GM12878 (cell line): ENCODE measurements around the gene TTR. TPM values are rescaled to one million over a fixed set of nuclear protein-coding genes. Genes with fewer than 3 reads are reported as not detected.

ENCODE experiments used
- ATAC-seq: fragments of 200-7000 bp; cut with Tn5 transposase; 3 replicates; pipeline ENCODE4 v1.9.1; 2020; ENCODE audit warnings: mild to moderate bottlenecking, moderate library complexity
- BruUV-seq: library from RNA; stranded (reverse); fragments of 400-500 nt; replicated peaks from 2 replicates; lab custom pipeline; 2021; lab: Mats Ljungman, UMichigan
- CTCF ChIA-PET: fragments of 300-600 bp; sonication (Branson Sonifier 250); formaldehyde crosslinking; extraction: SDS; loops from one replicate; lab custom pipeline; 2021; ENCODE audit warnings: inconsistent platforms; lab: Yijun Ruan, JAX
- POLR2A ChIA-PET: fragments of 350-600 bp; formaldehyde crosslinking; extraction: SDS; loops from one replicate; lab custom pipeline; 2021; ENCODE audit warnings: inconsistent platforms; lab: Charles Lee
- RAD21 ChIA-PET: fragments of 300-600 bp; sonication (Branson Sonifier 250); formaldehyde crosslinking; loops from one replicate; lab custom pipeline; 2023; ENCODE audit warnings: antibody characterized with exemption; ENCODE audit not compliant: unreplicated experiment; lab: Charles Lee
- SMC1A ChIA-PET: fragments of 300-600 bp; sonication (Branson Sonifier 250); formaldehyde crosslinking; loops from one replicate; lab custom pipeline; 2023; ENCODE audit not compliant: unreplicated experiment, uncharacterized antibody; lab: Charles Lee
- DNase-seq: peaks from one replicate; pipeline ENCODE4 v3.0.0-alpha.2; 2011; ENCODE audit warnings: low read depth, low spot score
- FAIRE-seq: peaks from 3 replicates; lab custom pipeline; 2011; peaks lifted over from hg19 to GRCh38; lab: Jason Lieb, UNC
- H2AFZ ChIP-seq: 2 replicates; pipeline ENCODE4 v1.6.0; 2011; ENCODE audit warnings: low read depth, low read length, control low read depth; ENCODE audit not compliant: control insufficient read depth
- H3K27ac ChIP-seq: 2 replicates; pipeline ENCODE4 v1.5.1; 2011; ENCODE audit warnings: control low read depth; ENCODE audit not compliant: control insufficient read depth, insufficient read depth
- H3K27me3 ChIP-seq, 2 experiments: replicated peaks in 1 of 2; 2 replicates each; pipeline versions ENCODE4 v1.6.0 to v1.6.1; 2011; ENCODE audit warnings: low read length in 1 of 2; ENCODE audit not compliant: control insufficient read depth in 2 of 2, insufficient read depth in 2 of 2
- H3K36me3 ChIP-seq, 2 experiments: 2 replicates each; pipeline ENCODE4 v1.5.1; 2011; ENCODE audit warnings: low read length in 1 of 2; ENCODE audit not compliant: control insufficient read depth in 2 of 2, insufficient read depth in 2 of 2
- H3K4me1 ChIP-seq: 2 replicates; pipeline ENCODE4 v1.6.1; 2011; ENCODE audit warnings: mild to moderate bottlenecking, low read length, moderate library complexity, mixed read lengths; ENCODE audit not compliant: control insufficient read depth, insufficient read depth
- H3K4me2 ChIP-seq: 2 replicates; pipeline ENCODE4 v1.6.0; 2011; ENCODE audit warnings: control low read depth; ENCODE audit not compliant: control insufficient read depth, insufficient read depth
- H3K4me3 ChIP-seq: fragments of 200-600 bp; sonication (generic); 2 replicates; pipeline ENCODE4 v1.5.1; 2016
- H3K79me2 ChIP-seq: 2 replicates; pipeline ENCODE4 v1.6.0; 2011; ENCODE audit warnings: low read length; ENCODE audit not compliant: control insufficient read depth, insufficient read depth
- H3K9ac ChIP-seq: 2 replicates; pipeline ENCODE4 v1.8.0; 2011; ENCODE audit warnings: low read length, control low read depth, mixed read lengths; ENCODE audit not compliant: control insufficient read depth, insufficient read depth
- H3K9me3 ChIP-seq: replicated peaks from 3 replicates; pipeline ENCODE4 v1.5.1; 2011; ENCODE audit warnings: mild to moderate bottlenecking, low read length; ENCODE audit not compliant: control insufficient read depth, insufficient read depth
- H4K20me1 ChIP-seq: 2 replicates; pipeline ENCODE4 v1.6.0; 2011; ENCODE audit not compliant: control insufficient read depth, insufficient read depth
- BHLHE40 ChIP-seq, 2 experiments: fragments of 450-650 bp in 1 of 2; IDR thresholded peaks; 2 replicates each; pipeline ENCODE4 v1.6.1; 2011 to 2017; ENCODE audit warnings: low read depth in 2 of 2, borderline replicate concordance in 1 of 2, improper control_type of control experiment in 1 of 2, low read length in 1 of 2, mild to moderate bottlenecking in 1 of 2
- E2F8 ChIP-seq: fragments of 450-650 bp; IDR thresholded peaks from 2 replicates; pipeline ENCODE4 v1.6.1; 2018; ENCODE audit warnings: mild to moderate bottlenecking, low read depth, moderate library complexity; ENCODE audit not compliant: partially characterized antibody
- NFYB ChIP-seq: IDR thresholded peaks from 2 replicates; pipeline ENCODE4 v1.6.1; 2011; ENCODE audit warnings: low read depth, mild to moderate bottlenecking, low read length, improper control_type of control experiment, moderate library complexity; ENCODE audit not compliant: insufficient read depth
- POLR2AphosphoS5 ChIP-seq: IDR thresholded peaks from 2 replicates; pipeline ENCODE4 v1.6.1; 2011; ENCODE audit warnings: mild to moderate bottlenecking, low read length, inconsistent platforms
- SMAD5 ChIP-seq: IDR thresholded peaks from 2 replicates; pipeline ENCODE4 v1.6.1; 2016; ENCODE audit warnings: antibody characterized with exemption, low read depth
- SRF ChIP-seq, 2 experiments: IDR thresholded peaks; 2 replicates each; pipeline ENCODE4 v1.6.1; 2011; ENCODE audit warnings: low read depth in 2 of 2, low read length in 2 of 2, mild to moderate bottlenecking in 1 of 2, moderate library complexity in 1 of 2
- SUZ12 ChIP-seq: fragments of 200-600 bp; sonication (generic); IDR thresholded peaks from one replicate; pipeline ENCODE4 v1.6.1; 2018; ENCODE audit warnings: antibody characterized with exemption, mild to moderate bottlenecking; ENCODE audit not compliant: unreplicated experiment
- whole genome bisulfite sequencing: methylation state at CpG from one replicate; pipeline ENCODE4 v1.1.6; 2016; ENCODE audit warnings: low lambda C conversion rate; ENCODE audit not compliant: insufficient replicate concordance, insufficient coverage; ENCODE audit errors: missing lambda C conversion rate; 5-methylcytosine and 5-hydroxymethylcytosine counted together
- in situ Hi-C: fragments of 300-500 bp; cut with MboI; formaldehyde crosslinking; loops from 9 replicates; pipeline ENCODE4 v1.14.3; 2018; ENCODE audit warnings: mixed read lengths
- intact Hi-C: fragments of 100-400 bp; cut with micrococcal nuclease; formaldehyde crosslinking; loops from one replicate; pipeline ENCODE4 v1.14.2; 2022; ENCODE audit not compliant: unreplicated experiment
- polyA plus RNA-seq, 11 experiments: library from polyadenylated mRNA; depleted of rRNA in 4 of 11; unstranded in 6 of 11; stranded (reverse) in 5 of 11; fragments of >200 nt; fragmentation: Nextera tagmentation in 4 of 11; fragmentation: Illumina TruSeq in 1 of 11; extraction: Ambion mirVana in 4 of 11; extraction: Trizol in 1 of 11; gene quantifications; 1 replicate in 1 of 11; 2 replicates in 10 of 11; pipeline versions ENCODE4 v1.2.1 to v1.2.3, GENCODE V29; 2011 to 2016; ENCODE audit warnings: inconsistent platforms in 2 of 11, missing spikeins in 2 of 11, low read depth in 1 of 11
- total RNA-seq, 4 experiments: library from RNA; depleted of rRNA in 3 of 4; stranded (reverse); fragments of >200 nt in 3 of 4; fragmentation: Illumina TruSeq in 1 of 4; extraction: Trizol in 1 of 4; gene quantifications; 2 replicates each; pipeline versions ENCODE4 v1.2.1 to v1.2.3, GENCODE V29; 2013 to 2021
- TF ChIP-seq, protein P1 (sequence below): fragments of 150-350 bp; IDR thresholded peaks from 2 replicates; pipeline ENCODE4 v1.6.1; 2016; ENCODE audit warnings: low read depth, low read length

Gene TTR
- total and polyA plus RNA-seq, 10 of the 15 experiments (the other 5 are each of a cell fraction or from before 2014, with no cell fraction given) = 0.05 to 1.2 TPM; not detected in 8

GRCh38 chr18:31578126-31578525, 13.6 kb upstream of the TTR start:
- ChIA-PET POLR2A (no interaction called here), SMC1A (interaction anchor here (1.1 to 1.8 kb wide), 2 partner anchors 8 to 17 kb away, joined by 4 to 6 read pairs; no protein-coding TSS in a partner anchor), CTCF (interaction anchor here (1.0 to 2.3 kb wide), 3 partner anchors 32 to 145 kb away, joined by 3 to 14 read pairs (median 4); no protein-coding TSS in a partner anchor), RAD21 (no interaction called here)
- H3K9me3 ChIP-seq = no peaks in the 10 kb centered on the region
- H2AFZ ChIP-seq = no peak overlapping the region
- DNase-seq (no peak), FAIRE-seq (no peak), ATAC-seq (no peak)
- H3K4me2 ChIP-seq = no peak overlapping the region
- H3K4me1 ChIP-seq = peaks cover 6% of the 10 kb centered on the region
- H3K27ac ChIP-seq = no peak overlapping the region
- BruUV-seq = no TSS peak
- 64% methylated on average over 4 of the region's 4 CpGs for WGBS
- H3K9ac ChIP-seq = no peak overlapping the region
- no peaks in the 10 kb centered on the region for H4K20me1 ChIP-seq
- H3K4me3 ChIP-seq = no peak overlapping the region
- intact Hi-C loops (no loop called here), in situ Hi-C loops (no loop called here)
- H3K36me3 ChIP-seq = no peaks in the 10 kb centered on the region
- TF ChIP-seq, protein P1, sequence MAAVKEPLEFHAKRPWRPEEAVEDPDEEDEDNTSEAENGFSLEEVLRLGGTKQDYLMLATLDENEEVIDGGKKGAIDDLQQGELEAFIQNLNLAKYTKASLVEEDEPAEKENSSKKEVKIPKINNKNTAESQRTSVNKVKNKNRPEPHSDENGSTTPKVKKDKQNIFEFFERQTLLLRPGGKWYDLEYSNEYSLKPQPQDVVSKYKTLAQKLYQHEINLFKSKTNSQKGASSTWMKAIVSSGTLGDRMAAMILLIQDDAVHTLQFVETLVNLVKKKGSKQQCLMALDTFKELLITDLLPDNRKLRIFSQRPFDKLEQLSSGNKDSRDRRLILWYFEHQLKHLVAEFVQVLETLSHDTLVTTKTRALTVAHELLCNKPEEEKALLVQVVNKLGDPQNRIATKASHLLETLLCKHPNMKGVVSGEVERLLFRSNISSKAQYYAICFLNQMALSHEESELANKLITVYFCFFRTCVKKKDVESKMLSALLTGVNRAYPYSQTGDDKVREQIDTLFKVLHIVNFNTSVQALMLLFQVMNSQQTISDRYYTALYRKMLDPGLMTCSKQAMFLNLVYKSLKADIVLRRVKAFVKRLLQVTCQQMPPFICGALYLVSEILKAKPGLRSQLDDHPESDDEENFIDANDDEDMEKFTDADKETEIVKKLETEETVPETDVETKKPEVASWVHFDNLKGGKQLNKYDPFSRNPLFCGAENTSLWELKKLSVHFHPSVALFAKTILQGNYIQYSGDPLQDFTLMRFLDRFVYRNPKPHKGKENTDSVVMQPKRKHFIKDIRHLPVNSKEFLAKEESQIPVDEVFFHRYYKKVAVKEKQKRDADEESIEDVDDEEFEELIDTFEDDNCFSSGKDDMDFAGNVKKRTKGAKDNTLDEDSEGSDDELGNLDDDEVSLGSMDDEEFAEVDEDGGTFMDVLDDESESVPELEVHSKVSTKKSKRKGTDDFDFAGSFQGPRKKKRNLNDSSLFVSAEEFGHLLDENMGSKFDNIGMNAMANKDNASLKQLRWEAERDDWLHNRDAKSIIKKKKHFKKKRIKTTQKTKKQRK = no peak
- no peaks in the 10 kb centered on the region for H3K79me2 ChIP-seq
- H3K27me3 ChIP-seq = no peaks in the 10 kb centered on the region

DNA sequence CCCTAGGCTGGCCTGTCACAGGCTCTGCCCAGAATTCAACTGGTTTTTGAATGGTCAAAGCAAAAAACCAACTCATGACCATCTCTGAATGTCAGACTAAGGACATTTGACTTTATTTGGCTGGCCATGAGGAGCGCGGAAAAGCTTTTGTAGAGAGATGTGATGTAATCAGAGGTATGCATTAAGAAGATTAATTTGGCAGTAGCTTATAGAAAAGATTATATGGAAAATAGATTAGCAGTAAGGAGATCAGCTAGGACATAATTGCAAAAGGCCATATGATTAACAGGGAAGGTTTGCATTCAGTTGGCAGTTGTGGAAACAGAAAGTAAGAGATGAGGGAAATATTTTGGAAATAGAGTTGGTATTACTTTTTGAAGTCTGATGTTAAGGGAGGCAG, 12.3 kb upstream of the TTR start:
- RAD21 ChIA-PET = interaction anchor here (1.4 kb wide), 1 partner anchor 143 kb away, joined by 3 read pairs; no protein-coding TSS in a partner anchor
- Histone ChIP-seq H3K79me2 (no peaks in the 10 kb centered on the region), H3K27me3 (no peaks in the 10 kb centered on the region), H3K36me3 (no peaks in the 10 kb centered on the region), H3K4me2 (no peak overlapping the region), H4K20me1 (no peaks in the 10 kb centered on the region), H3K4me1 (peaks cover 6% of the 10 kb centered on the region), H3K27ac (no peak overlapping the region), H3K9ac (no peak overlapping the region), H3K4me3 (no peak overlapping the region), H3K9me3 (no peaks in the 10 kb centered on the region), H2AFZ (no peak overlapping the region)
- ATAC-seq (no peak), FAIRE-seq (no peak), DNase-seq (no peak)
- in situ Hi-C loops (no loop called here), intact Hi-C loops (no loop called here)
- CTCF ChIA-PET = no interaction called here
- SMC1A ChIA-PET = interaction anchor here (0.8 to 1.8 kb wide), 3 partner anchors 9 to 104 kb away, joined by 3 to 6 read pairs (median 3); no protein-coding TSS in a partner anchor
- 95% methylated on average over 2 of the region's 2 CpGs for WGBS
- POLR2A ChIA-PET = no interaction called here
- no TSS peak for BruUV-seq
- TF ChIP-seq SUZ12 = no peak
- TF ChIP-seq E2F8 = no peak
- no peak for TF ChIP-seq SRF (IDR thresholded peaks at IDR 0.05; ENCODE audit: low read depth in 2 of 2, low read length in 2 of 2)
- TF ChIP-seq SMAD5 = no peak
- no peak for TF ChIP-seq NFYB
- TF ChIP-seq POLR2AphosphoS5 = no peak
- TF ChIP-seq BHLHE40 (IDR thresholded peaks at IDR 0.05; ENCODE audit: borderline replicate concordance in 1 of 2, low read depth in 2 of 2, low read length in 1 of 2) = no peak
